Measurements from ENCODE around the gene ECSCR. TPM values are rescaled to one million over a fixed set of nuclear protein-coding genes. Genes with fewer than 3 reads are reported as not detected.

ECSCR gene
- total RNA-seq, 1 donor from 2014 or later = 472 TPM

DNA sequence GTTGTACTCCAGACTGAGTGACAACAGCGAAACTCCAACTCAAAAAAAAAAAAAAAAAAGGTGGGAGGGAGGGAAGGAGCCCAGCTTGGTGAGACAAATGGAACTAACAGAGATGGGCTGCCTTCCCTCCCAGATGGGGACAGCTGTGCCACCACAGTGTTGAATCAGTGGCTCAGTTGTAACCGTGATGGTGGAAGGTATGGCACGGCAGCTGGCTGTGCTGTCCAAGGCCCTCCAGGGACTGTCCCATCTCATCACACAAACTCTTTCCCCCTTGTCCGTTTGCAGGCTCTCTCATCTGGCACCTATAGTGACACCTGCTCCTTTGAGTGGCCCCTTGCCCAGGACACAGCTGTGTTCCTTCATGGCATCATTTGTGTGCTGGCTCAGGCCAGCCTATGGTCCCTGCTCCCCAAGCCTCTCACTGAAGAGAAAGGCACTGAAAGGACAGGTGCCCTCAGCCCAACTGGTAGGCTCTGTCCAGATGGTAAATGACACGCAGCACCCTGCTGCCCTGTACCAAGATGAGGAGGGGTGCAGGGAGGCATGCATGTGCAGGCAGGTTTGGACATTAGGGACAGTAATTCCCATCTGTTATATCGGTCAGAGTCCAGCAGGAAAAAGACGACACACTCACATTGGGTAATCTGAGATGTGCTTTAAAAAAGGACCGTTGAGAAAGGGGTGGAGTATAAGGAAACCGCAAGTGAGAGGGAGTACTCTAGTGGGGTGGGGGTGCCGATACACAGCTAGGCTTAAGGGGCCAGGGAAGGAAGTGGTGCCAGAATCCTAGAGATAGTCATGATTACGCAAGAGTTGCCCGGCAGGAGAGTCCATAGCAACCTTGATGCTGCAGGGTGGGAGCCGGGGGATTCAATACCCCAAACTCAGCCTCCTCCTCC lies 12.6 kb upstream of the ECSCR start:
- no peak for DNase-seq (ENCODE audit: low read depth in 2 of 2)

DNA sequence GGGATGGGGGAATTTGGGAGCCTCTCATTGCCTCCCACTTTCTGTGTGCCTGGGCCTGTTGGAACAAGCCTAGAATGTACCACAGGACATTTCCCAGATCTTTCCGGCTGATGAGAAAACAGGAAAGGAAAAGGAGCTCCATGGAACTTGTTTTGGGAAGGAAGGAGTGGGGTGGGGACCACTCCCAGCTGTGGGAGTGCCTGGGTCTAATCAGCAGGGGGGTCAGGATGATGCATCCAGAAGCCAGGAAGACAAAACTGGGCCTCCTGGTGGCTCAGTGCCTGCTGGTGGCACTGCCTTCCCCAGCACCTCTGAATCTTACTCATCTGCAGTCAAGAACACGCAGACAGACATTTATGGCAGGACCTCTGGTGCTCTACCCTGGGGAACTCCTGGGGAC lies 11.0 kb upstream of the ECSCR start:
- peak; percentile 53 to 56 for DNase-seq (ENCODE audit: low read depth in 2 of 2)

DNA sequence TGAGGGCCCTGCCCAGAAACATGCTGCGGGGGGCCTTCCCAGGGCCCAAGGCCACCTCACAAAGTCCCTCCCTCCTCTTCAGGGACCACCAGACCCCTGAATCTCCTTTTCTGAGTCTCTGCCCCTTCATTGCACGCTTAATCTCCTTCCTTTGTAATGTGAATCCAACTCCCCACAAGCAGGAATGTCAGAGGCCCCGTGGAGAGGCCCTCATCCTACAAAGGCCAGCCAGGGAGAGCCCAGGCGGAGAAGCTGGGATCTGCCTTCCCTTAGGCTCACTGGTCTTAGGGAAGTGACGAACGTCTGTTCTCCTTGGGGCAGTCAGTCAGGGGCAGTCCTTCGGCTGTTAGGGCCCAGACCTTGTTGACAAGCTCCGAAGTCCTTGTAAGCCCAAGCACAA lies 10.6 kb upstream of the ECSCR start:
- peak in 1 of 2 donors; percentile 62 for DNase-seq (ENCODE audit: low read depth in 2 of 2)

DNA sequence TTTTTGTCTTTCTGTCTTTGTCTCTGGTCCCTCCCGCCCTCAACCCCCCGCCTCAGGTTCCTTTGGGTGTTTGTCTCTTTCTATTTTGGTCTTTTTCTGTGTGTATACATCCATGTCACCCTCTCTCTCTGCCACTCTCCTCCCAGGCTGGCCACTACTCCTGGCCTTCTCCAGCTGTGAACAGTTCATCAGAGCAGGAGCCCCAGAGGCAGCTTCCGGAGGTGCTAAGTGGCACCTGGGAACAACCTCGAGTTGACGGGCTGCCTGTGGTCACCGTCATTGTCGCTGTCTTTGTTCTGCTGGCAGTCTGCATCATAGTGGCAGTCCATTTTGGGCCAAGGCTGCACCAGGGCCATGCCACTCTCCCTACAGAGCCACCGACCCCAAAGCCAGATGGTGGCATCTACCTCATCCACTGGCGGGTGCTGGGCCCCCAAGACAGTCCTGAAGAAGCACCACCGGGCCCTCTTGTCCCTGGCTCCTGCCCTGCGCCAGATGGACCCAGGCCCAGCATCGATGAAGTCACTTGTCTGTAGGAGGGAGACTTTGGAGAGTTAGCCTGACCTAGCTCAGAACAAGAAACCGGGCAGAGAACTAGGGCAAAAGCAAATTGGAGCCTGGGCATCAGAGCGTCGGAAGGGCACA lies 10.0 kb upstream of the ECSCR start:
- no peak for DNase-seq (ENCODE audit: low read depth in 2 of 2)

DNA sequence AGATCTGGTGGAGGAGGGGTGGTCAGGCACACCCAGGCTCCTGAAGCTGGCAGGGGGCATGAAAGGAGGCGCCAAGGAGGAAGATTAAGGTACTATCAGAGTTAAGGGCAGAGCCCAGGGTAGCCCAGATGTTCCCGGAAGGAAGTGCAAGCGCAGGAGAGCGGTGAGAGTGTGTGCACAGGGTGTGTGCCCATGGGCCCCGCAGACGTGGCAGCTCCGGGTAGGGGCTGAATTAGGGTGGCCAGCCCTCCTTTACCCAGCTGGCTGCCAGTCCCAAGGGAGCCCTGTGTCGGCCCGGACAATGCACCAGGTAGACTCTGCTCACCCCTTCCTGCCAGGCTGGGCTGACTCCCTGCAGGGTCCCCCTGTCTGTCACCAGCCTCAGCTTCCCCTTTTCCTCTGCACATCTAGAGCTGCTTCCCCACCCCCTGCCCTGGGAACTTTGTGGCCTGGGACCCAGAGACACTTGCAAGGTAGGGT lies 8.3 kb upstream of the ECSCR start, which contains the start of gene SMIM33:
SMIM33 (plus strand) TSS at position 184 of the 480 bp plus-strand sequence; CDS start at position 302, 118 bp downstream.
- no peak for DNase-seq (ENCODE audit: low read depth in 2 of 2)

DNA sequence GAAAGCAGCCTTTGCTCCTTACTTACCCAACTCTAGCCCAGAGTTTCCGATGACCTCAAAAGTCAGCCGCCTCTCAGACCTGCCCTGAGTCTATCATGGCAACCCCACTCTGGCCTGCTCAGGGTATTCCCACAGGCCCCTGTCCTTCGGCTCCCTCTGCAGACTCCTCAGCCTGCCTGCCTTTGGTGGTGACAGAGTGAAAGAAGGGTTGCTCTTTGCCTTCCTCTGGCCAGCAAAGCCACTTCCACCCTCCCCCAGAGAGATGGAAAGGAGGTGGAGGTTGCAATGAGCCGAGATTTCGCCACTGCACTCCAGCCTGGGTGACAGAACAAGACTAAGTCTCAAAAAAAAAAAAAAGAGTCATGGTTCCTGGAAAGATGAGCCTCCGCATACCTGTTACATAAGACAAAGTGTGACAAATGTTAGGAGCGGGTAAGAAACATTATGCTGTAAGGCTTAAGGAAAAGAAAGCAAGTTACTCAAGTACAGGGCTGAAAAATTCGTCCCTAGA lies 5.9 kb upstream of the ECSCR start:
- no peak for DNase-seq (ENCODE audit: low read depth in 2 of 2)

DNA sequence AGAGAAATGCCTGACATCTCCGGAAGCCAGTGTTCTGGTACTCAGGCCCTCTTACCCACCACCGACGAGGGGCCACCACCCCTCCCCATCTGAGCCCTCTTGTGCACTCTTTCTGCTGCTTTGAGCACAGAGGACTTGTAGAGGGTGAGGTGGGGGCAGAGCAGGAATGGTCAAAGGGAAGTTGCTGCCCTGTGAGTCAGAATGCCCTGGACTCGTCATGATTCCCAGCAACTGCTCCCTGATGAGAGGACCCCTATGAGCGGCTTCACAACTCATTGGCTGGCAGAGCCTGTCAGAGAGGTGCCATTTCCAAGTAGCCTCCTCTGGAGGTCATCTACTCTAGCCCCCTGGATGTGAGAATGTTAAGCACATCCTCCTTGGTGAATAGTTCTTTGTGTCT lies 845 bp downstream of the ECSCR start:
- DNase-seq (ENCODE audit: low read depth in 2 of 2) = peak; percentile 84 to 87

DNA sequence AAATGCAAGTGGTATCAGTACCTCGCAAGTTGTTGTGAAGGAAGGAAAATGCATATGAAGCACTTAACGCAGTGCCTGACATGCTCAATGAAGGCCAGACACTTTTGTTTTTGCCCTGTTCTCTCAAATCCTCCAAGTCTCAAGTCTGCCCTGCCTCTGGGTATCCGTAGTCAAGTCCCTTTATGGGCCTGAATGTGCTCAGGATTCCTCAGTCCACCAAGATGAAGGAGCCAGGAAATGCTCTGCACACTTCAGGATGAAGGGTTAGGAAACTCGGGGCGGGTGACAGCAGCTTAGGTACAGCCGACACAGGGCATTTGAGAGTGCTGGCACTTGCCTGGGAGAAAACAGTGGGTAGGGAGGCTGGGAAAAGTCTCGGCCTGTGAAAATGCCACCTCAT lies 1.4 kb downstream of the ECSCR start:
- DNase-seq (ENCODE audit: low read depth in 2 of 2) = peak in 1 of 2 donors; percentile 52

DNA sequence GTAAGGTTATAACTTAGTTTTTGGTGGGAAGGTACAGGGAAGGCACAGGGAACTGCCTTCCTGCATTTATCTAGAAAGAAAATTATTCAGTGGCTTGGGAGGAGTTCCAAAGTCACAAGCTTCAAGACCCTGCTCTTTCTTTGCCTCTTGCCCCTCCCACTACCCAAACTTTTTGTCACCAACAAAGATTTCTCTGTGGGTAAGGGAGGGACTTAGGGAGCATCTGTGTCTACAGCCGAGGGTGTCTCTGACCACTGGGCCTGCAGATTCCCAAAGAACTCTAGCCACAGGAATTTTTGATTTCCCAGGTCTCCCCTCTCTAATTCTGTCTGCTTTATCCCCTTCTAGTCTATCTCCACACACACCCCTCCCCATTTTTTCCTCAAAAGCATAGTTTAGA lies 2.1 kb downstream of the ECSCR start:
- no peak for DNase-seq (ENCODE audit: low read depth in 2 of 2)

DNA sequence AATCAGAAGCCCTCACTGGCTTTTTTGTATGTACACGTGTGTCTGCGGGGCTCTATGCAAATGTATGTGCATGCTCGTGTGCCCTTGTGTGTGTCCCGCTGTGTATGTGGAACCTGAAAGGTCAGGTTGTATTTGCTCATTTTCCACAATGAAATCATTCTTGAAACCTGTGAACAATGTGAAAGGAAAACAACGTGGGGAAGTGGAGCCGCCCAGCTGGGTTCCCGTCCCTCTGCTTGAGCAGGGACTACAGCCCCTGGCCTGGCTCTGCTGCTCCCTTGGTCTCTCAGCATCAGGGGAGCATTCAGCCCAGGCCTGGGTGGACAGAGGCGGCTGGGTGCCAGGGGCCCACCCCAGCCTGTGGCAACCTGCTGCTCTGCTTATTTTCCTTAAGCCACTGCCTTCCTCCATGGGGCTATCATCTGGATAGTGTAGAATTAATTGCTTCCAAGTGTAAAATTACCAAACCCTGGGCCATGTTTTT lies 3.0 kb downstream of the ECSCR start:
- peak; percentile 62 to 87 for DNase-seq (ENCODE audit: low read depth in 2 of 2)

DNA sequence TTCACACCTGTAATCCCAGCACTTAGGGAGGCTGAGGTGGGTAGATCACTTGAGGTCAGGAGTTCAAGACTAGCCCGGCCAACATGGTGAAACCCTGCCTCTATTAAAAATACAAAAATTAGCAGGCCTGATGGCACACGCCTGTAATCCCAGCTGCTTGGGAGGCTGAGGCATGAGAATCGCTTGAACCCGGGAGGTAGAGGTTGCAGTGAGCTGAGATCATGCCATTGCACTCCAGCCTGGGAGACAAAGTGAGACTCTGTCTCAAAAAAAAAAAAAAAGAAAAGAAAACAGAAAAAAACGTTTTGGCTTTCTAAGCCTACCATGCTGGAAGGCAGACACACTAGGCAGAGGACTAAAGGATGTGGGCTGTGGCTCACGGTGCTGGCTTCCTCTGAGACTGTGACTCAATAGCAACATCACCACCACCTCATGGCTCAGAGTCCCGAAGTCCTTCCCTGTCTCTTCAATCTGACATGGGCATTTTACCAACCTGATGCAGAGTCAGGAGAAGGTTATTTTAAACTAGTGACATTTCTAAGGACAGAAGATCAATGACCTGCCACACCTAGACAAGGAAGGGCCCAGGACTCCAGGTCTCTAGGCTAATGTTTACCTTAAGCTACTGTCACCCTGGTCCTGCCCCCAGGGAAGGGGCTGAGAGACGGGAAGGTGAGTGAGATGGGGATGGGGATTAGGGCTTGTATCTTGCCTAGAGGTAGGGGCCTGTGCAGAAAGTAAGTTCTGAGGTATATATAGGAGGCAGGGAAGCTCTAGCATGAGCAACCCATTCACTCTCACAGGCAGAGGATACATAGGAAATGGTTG lies 3.7 kb downstream of the ECSCR start:
- DNase-seq (ENCODE audit: low read depth in 2 of 2) = peak; percentile 60 to 92

DNA sequence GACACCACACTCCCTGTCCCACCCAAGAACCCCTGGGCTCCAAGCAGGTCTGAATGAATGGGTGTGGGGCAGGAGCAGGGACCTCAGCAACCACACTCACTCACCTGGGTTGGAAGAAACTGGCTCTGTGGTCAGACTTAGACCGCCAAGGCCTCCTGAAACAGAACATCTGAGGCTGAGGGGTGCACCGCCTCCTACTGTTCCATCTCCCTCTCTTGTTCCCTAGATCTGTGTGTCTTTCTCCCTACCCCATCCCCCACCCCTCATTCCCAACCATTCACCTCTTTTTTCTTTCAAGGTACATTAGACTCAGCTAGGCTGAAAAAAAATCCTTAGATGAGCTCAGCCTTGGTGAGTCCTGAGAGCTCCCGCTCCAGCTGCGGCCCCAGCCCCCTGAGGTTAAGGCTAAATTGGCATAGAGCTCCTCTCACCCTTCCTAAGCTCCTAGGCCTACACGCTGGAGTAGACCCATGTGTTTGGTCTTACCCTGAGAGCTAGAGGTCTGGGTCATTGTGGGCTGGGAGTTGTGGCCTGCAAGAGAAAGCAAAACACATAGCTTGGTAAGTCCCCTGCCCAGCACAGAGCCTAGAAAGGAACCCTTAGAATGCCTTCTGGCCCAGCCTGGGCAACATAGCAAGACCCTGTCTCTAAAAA lies 4.8 kb downstream of the ECSCR start:
- DNase-seq (ENCODE audit: low read depth in 2 of 2) = no peak

DNA sequence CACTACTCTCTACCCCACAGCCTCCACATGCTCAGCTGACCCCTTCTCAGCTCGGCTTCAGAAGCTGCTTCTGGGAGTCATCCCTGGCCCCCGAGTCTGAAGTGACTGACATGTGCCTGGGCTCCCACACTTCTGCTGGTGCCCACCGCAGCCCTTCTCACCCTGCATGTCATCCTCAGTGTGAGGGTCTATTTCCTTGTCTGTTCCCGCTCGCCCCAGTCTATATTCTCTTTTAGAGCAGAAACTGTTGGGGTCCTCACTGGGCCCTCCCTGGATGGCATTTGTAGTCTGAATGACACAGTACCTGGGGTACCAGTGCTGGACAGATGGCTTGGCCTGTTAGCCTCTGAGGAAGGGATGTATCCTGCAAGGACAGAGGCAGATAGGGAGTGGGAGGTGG lies 5.3 kb downstream of the ECSCR start:
- DNase-seq (ENCODE audit: low read depth in 2 of 2) = no peak

DNA sequence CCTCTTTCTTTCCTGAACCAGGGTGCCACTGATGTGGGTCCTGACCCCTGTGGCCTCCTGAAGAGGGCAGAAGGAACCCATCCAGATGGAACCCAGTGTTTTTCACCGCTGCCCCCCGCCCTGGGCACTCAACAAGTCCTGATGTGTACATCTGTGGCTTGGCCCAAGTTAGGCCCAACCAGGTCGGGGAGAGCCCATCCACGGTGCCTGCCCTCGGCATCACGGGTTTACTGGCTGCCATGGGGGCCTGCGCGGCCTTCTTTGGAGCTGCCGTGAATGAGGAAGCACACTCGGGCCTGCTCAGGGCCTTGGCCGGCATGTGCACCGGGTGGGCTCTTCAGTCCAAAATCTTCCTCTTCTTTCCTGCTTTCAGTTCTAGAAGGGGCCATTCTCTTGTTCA lies 5.8 kb downstream of the ECSCR start:
- no peak for DNase-seq (ENCODE audit: low read depth in 2 of 2)

DNA sequence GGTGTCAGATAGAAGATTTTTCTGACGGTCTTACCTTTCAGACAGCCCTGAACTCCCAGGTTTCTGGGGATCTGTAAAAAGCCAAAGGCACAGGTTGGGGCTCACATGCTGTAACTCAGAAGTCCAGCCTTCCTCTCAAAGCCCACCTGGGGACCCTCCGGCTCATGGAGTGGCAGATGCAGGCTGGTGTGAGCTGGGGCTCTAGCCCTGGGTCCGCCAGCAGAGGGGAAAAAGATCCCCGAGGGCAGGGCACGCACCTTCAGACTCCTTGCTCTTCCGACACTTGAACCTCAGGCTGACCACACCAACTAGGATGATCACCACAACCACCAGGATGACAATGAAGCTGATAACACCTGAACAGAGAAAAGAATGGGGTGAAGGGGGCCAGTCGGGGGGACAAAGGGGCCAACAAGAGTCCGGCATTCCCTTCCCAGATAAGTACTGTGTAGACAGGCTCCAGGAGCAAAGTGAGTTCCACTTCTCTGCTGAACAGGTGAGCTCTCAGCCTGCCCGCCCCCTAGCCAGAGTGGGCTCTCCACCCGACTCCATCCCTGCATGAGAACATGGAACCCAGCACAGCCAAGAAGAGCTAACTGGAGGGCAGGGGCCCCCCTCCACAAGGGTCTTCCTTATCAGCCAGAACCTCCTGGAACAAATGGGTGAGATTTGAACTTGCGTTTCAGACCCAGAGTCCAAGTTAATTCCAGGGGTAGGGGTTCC lies 7.8 kb downstream of the ECSCR start:
- no peak for DNase-seq (ENCODE audit: low read depth in 2 of 2)

DNA sequence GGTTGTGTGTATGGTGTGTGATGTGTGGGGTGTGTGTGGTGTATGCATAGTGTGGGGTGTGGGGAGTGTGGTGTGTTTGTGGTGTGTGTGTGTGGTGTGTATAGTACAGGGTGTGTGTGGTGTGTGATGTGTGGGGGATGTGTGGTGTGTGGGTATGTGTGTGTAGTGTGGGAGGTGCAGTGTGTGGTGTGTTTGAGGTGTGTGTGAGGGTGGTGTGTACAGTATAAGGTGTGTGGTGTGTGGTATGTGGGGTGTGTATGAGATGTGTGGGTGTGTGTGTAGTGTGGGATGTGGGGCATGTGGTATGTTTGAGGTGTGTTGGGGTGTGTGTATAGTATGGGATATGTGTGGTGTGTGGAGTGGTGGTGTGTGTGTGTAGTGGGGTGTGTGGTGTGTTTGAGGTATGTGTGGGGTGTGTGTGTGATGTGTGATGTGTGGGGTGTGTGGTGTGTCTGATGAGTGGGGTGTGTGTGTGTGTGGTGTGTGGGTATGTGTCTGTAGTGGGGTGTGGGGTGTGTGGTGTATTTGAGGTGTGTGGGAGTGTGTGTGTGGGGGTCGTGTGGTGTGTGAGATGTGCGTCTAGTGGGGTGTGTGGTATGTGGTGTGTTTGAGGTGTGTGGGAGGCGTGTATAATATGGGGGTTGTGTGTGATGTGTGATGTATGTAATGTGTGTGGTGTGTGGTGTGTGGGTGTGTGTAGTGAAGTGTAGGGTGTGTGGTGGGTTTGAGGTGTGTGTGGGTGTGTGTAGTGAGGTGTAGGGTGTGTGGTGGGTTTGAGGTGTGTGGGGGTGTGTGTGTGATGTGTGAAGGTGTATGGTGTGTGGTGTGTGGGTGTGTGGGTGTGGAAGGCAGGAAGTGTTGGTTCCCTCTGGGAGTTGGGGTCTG lies 8.6 kb downstream of the ECSCR start:
- no peak for DNase-seq (ENCODE audit: low read depth in 2 of 2)

DNA sequence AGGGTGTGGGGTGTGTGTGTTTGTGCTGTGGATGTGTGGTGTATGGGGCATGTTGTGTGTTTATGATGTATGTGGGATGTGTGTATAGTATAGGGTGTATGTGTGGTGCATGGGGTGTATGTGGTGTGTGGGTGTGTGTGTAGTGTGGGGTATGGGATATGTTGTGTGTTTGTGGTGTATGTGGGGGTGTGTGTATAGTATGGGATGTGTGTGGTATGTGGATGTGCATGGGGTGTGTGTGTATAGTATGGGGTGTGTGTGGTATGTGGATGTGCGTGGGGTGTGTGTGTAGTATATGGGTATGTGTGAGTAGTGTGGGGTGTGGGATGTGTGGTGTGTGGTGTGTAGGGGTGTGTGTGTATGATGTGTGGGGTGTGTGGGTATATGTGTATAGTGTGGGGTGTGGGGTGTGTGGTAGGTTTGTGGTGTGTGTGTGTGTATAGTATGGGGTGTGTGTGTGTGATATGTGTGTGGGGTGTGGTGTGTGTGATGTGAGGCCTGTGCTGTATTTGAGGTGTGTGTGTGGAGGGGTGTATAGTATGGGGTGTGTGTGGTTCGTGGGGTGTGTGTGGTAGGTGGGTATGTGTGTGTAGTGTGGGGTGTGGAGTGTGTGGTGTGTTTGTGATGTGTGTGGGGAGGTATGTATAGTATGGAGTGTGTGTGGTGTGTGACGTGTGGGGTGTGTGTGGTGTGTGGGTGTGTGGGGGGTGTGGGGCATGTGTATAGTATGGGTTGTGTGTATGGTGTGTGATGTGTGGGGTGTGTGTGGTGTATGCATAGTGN lies 10.5 kb downstream of the ECSCR start:
- DNase-seq (ENCODE audit: low read depth in 2 of 2) = no peak

DNA sequence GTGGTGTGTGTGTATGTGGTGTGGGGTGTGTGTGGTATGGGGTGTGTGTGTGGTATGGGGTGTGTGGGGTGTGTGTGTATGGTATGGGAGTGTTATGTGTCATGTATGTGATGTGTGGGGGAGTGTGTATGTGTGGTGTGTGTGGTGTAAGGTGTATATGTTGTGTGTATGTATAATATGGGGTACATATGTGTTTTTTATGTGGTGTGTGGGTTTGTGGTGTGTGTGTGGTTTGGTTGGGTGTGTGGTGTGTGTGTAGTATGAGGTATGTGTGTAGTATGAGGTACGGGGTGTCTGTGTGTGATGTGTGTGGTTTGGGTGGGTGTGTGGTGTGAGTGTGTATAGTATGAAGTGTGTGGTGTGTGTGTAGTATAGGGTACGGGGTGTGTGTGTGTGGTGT lies 11.4 kb downstream of the ECSCR start:
- no peak for DNase-seq (ENCODE audit: low read depth in 2 of 2)
